ENCODE data around the gene RASIP1. TPM values are rescaled to one million over a fixed set of nuclear protein-coding genes. Genes with fewer than 3 reads are reported as not detected.
"Not testable (repeated sequence)": the region's sequence is repeated elsewhere in the genome, so short reads cannot be mapped to it uniquely, and the experiment has no call there.

Gene RASIP1
- total RNA-seq, 1 donor from 2014 or later, result 0.07 TPM

GRCh38 chr19:48687776-48688175 lies 52.6 kb downstream of the RASIP1 start:
- Mint-ChIP-seq H3K9me3 (no peaks in the 10 kb centered on the region), H3K36me3 (ENCODE audit: low read depth) (no peaks in the 10 kb centered on the region), H3K4me1 (no peaks in the 10 kb centered on the region), H3K27me3 (no peaks in the 10 kb centered on the region), H3K4me3 (no peak overlapping the region), H3K27ac (no peak overlapping the region)
- DNase-seq, result no peak
- ChIA-PET POLR2A (no interaction called here), CTCF (no interaction called here)
- intact Hi-C loops (cut with micrococcal nuclease), result no loop called here
- no peak for ATAC-seq (ENCODE audit: low read depth)
- TF ChIP-seq CTCF (IDR thresholded peaks at IDR 0.05), result no peak

- ATAC-seq (ENCODE audit: low read depth); H3K9me3 Mint-ChIP-seq; H3K36me3 Mint-ChIP-seq (ENCODE audit: low read depth); DNase-seq; H3K4me3 Mint-ChIP-seq; H3K4me1 Mint-ChIP-seq; CTCF ChIA-PET; POLR2A ChIA-PET; H3K27ac Mint-ChIP-seq; intact Hi-C loops (cut with micrococcal nuclease); H3K27me3 Mint-ChIP-seq: not testable (repeated sequence)
Measured at GRCh38 chr19:48686637-48687036, 53.8 kb downstream of the RASIP1 start.

- intact Hi-C loops (cut with micrococcal nuclease), result no loop called here
- TF ChIP-seq CTCF (IDR thresholded peaks at IDR 0.05), result no peak
- H3K27me3 Mint-ChIP-seq, result no peaks in the 10 kb centered on the region
- no peaks in the 10 kb centered on the region for H3K36me3 Mint-ChIP-seq (ENCODE audit: low read depth)
- ChIA-PET CTCF (no interaction called here), POLR2A (no interaction called here)
- no peaks in the 10 kb centered on the region for H3K9me3 Mint-ChIP-seq
- H3K27ac Mint-ChIP-seq, result no peak overlapping the region
- ATAC-seq (ENCODE audit: low read depth) (no peak), DNase-seq (no peak)
- H3K4me1 Mint-ChIP-seq, result no peaks in the 10 kb centered on the region
- H3K4me3 Mint-ChIP-seq, result no peak overlapping the region
Measured at GRCh38 chr19:48686088-48686487, 54.3 kb downstream of the RASIP1 start.

- H3K4me3 Mint-ChIP-seq, result no peak overlapping the region
- no peaks in the 10 kb centered on the region for H3K4me1 Mint-ChIP-seq
- ChIA-PET CTCF (no interaction called here), POLR2A (no interaction called here)
- no peak overlapping the region for H3K27ac Mint-ChIP-seq
- TF ChIP-seq CTCF (IDR thresholded peaks at IDR 0.05), result no peak
- ATAC-seq (ENCODE audit: low read depth), result no peak
- intact Hi-C loops (cut with micrococcal nuclease), result no loop called here
- DNase-seq, result no peak
- H3K27me3 Mint-ChIP-seq, result no peaks in the 10 kb centered on the region
- H3K36me3 Mint-ChIP-seq (ENCODE audit: low read depth), result no peaks in the 10 kb centered on the region
- H3K9me3 Mint-ChIP-seq, result no peaks in the 10 kb centered on the region
Measured at GRCh38 chr19:48685583-48685982, 54.8 kb downstream of the RASIP1 start.

- no peaks in the 10 kb centered on the region for H3K9me3 Mint-ChIP-seq
- no peaks in the 10 kb centered on the region for H3K4me1 Mint-ChIP-seq
- ChIA-PET POLR2A (no interaction called here), CTCF (interaction anchor here (2.2 kb wide), 1 partner anchor 9 kb away, joined by 4 read pairs; no protein-coding TSS in a partner anchor)
- no peak overlapping the region for H3K27ac Mint-ChIP-seq
- intact Hi-C loops (cut with micrococcal nuclease), result no loop called here
- DNase-seq, result no peak
- peak; percentile 52 for ATAC-seq (ENCODE audit: low read depth)
- peak overlapping the region; percentile 35 for H3K4me3 Mint-ChIP-seq
- no peaks in the 10 kb centered on the region for H3K27me3 Mint-ChIP-seq
- no peak for TF ChIP-seq CTCF (IDR thresholded peaks at IDR 0.05)
- no peaks in the 10 kb centered on the region for H3K36me3 Mint-ChIP-seq (ENCODE audit: low read depth)
Measured at GRCh38 chr19:48683349-48683748, 57.1 kb downstream of the RASIP1 start.

- CTCF ChIA-PET, result no interaction called here
Measured at GRCh38 chr19:48681127-48681470, 59.3 kb downstream of the RASIP1 start.

More at GRCh38 chr19:48681127-48681470, 59.3 kb downstream of the RASIP1 start:
- Mint-ChIP-seq H3K36me3 (ENCODE audit: low read depth) (no peaks in the 10 kb centered on the region), H3K9me3 (no peaks in the 10 kb centered on the region), H3K27ac (no peak overlapping the region), H3K27me3 (no peaks in the 10 kb centered on the region), H3K4me3 (no peak overlapping the region), H3K4me1 (no peaks in the 10 kb centered on the region)
- DNase-seq, result no peak
- ATAC-seq (ENCODE audit: low read depth), result no peak
- no peak for TF ChIP-seq CTCF (IDR thresholded peaks at IDR 0.05)
- POLR2A ChIA-PET, result no interaction called here
- intact Hi-C loops (cut with micrococcal nuclease), result no loop called here

Data from activated B cell treated with CpG ODN at 0.5 μM for 24 hours (primary cell).